ENCODE data around the gene IKBKG.
"Not testable (repeated sequence)": the region's sequence is repeated elsewhere in the genome, so short reads cannot be mapped to it uniquely, and the experiment has no call there.

Gene IKBKG

GRCh38 chrX:154547245-154548027 is at the start of gene IKBKG:
Gene IKBKG (plus strand): TSS chrX:154547620. CDS start chrX:154552003, 4,383 bp downstream.
- TF ChIP-seq CTCF (IDR thresholded peaks at IDR 0.05; ENCODE audit: low read depth, low read length) = no peak
- DNase-seq (ENCODE audit: low read depth, low spot score) = peak; percentile 93
- in situ Hi-C loops (cut with HindIII; ENCODE audit: low sequenced_read_pairs) = no loop called here
- H3K4me3 ChIP-seq (ENCODE audit: low read depth, low read length) = peak within 1 kb of the TSS; percentile 74

- in situ Hi-C loops (cut with HindIII; ENCODE audit: low sequenced_read_pairs); H3K4me3 ChIP-seq (ENCODE audit: low read depth, low read length); DNase-seq (ENCODE audit: low read depth, low spot score): not testable (repeated sequence)
Observed at GRCh38 chrX:154501423-154501822, 46.0 kb upstream of the IKBKG start.

GRCh38 chrX:154502098-154502497 is 45.3 kb upstream of the IKBKG start:
- no peak for TF ChIP-seq CTCF (IDR thresholded peaks at IDR 0.05; ENCODE audit: low read depth, low read length)
- DNase-seq (ENCODE audit: low read depth, low spot score) = no peak
- in situ Hi-C loops (cut with HindIII; ENCODE audit: low sequenced_read_pairs) = no loop called here
- no peak overlapping the region for H3K4me3 ChIP-seq (ENCODE audit: low read depth, low read length)

GRCh38 chrX:154502989-154503388 is 44.4 kb upstream of the IKBKG start:
- H3K4me3 ChIP-seq (ENCODE audit: low read depth, low read length) = no peak overlapping the region
- no peak for TF ChIP-seq CTCF (IDR thresholded peaks at IDR 0.05; ENCODE audit: low read depth, low read length)
- in situ Hi-C loops (cut with HindIII; ENCODE audit: low sequenced_read_pairs) = no loop called here
- DNase-seq (ENCODE audit: low read depth, low spot score) = no peak

- peak; percentile 22 for DNase-seq (ENCODE audit: low read depth, low spot score)
- TF ChIP-seq CTCF (IDR thresholded peaks at IDR 0.05; ENCODE audit: low read depth, low read length) = no peak
- in situ Hi-C loops (cut with HindIII; ENCODE audit: low sequenced_read_pairs) = no loop called here
- no peak overlapping the region for H3K4me3 ChIP-seq (ENCODE audit: low read depth, low read length)
Observed at GRCh38 chrX:154505734-154506133, 41.7 kb upstream of the IKBKG start.

- DNase-seq (ENCODE audit: low read depth, low spot score) = no peak
- no peak overlapping the region for H3K4me3 ChIP-seq (ENCODE audit: low read depth, low read length)
- in situ Hi-C loops (cut with HindIII; ENCODE audit: low sequenced_read_pairs) = no loop called here
- no peak for TF ChIP-seq CTCF (IDR thresholded peaks at IDR 0.05; ENCODE audit: low read depth, low read length)
Observed at GRCh38 chrX:154506483-154507332, 40.7 kb upstream of the IKBKG start.

Measured in astrocyte of the spinal cord (primary cell).